ENCODE results near the gene PTPRH. TPM values are rescaled to one million over a fixed set of nuclear protein-coding genes. Genes with fewer than 3 reads are reported as not detected.
A peak's percentile ranks its signal among the peaks of the same experiment; 100 is the strongest.

The PTPRH gene
- total RNA-seq, 1 donor from 2014 or later: 1.0 TPM

- H3K4me1 ChIP-seq (ENCODE audit: insufficient read depth, low read length): peaks cover 2% of the 10 kb centered on the region
- H3K9ac ChIP-seq (ENCODE audit: low read length): no peak overlapping the region
- no peaks in the 10 kb centered on the region for H3K79me2 ChIP-seq (ENCODE audit: insufficient read depth, low read length)
- H3K27me3 ChIP-seq (ENCODE audit: insufficient read depth, low read length): peaks cover 38% of the 10 kb centered on the region
- H4K20me1 ChIP-seq (ENCODE audit: insufficient read depth, low read length): no peaks in the 10 kb centered on the region
- H2AFZ ChIP-seq (ENCODE audit: low read depth, low read length): no peak overlapping the region
- H3K4me2 ChIP-seq (ENCODE audit: low read length): no peak overlapping the region
- Mint-ChIP-seq H3K4me1 (ENCODE audit: low read depth, unreplicated experiment) (peaks cover 2% of the 10 kb centered on the region), H3K27me3 (ENCODE audit: low read depth, unreplicated experiment) (peaks cover 42% of the 10 kb centered on the region), H3K27ac (ENCODE audit: unreplicated experiment) (no peak overlapping the region), H3K4me3 (ENCODE audit: unreplicated experiment) (no peak overlapping the region), H3K36me3 (ENCODE audit: low read depth, unreplicated experiment) (no peaks in the 10 kb centered on the region), H3K9me3 (ENCODE audit: unreplicated experiment) (peaks cover 2% of the 10 kb centered on the region)
- DNase-seq (ENCODE audit: low read depth): no peak
- no peak for TF ChIP-seq EZH2 (IDR thresholded peaks at IDR 0.05; ENCODE audit: insufficient read depth, low read length)
- no peak for TF ChIP-seq CTCF (IDR thresholded peaks at IDR 0.05; ENCODE audit: insufficient read depth, low read depth, low read length)
- no peak for FAIRE-seq
- H3K4me3 ChIP-seq (ENCODE audit: insufficient read depth, low read depth, low read length): no peak overlapping the region
- no peaks in the 10 kb centered on the region for H3K9me3 ChIP-seq (ENCODE audit: insufficient read depth, low read depth, low read length)
- no peak overlapping the region for H3K27ac ChIP-seq (ENCODE audit: low read depth, low read length)
- no peaks in the 10 kb centered on the region for H3K36me3 ChIP-seq (ENCODE audit: insufficient read depth, low read length)
These were observed 63.1 kb downstream of the PTPRH start for GRCh38 chr19:55146078-55146704.

GRCh38 chr19:55145232-55145631 lies 64.1 kb downstream of the PTPRH start:
- FAIRE-seq (no peak), DNase-seq (ENCODE audit: low read depth) (no peak)
- Histone ChIP-seq H4K20me1 (ENCODE audit: insufficient read depth, low read length) (no peaks in the 10 kb centered on the region), H3K27ac (ENCODE audit: low read depth, low read length) (no peak overlapping the region), H3K4me1 (ENCODE audit: insufficient read depth, low read length) (peaks cover 2% of the 10 kb centered on the region), H3K4me2 (ENCODE audit: low read length) (no peak overlapping the region), H3K27me3 (ENCODE audit: insufficient read depth, low read length) (peaks cover 33% of the 10 kb centered on the region), H3K9me3 (ENCODE audit: insufficient read depth, low read depth, low read length) (no peaks in the 10 kb centered on the region), H3K9ac (ENCODE audit: low read length) (no peak overlapping the region), H3K4me3 (ENCODE audit: insufficient read depth, low read depth, low read length) (no peak overlapping the region), H3K36me3 (ENCODE audit: insufficient read depth, low read length) (no peaks in the 10 kb centered on the region), H3K79me2 (ENCODE audit: insufficient read depth, low read length) (no peaks in the 10 kb centered on the region), H2AFZ (ENCODE audit: low read depth, low read length) (no peak overlapping the region)
- no peaks in the 10 kb centered on the region for H3K36me3 Mint-ChIP-seq (ENCODE audit: low read depth, unreplicated experiment)
- peaks cover 2% of the 10 kb centered on the region for H3K4me1 Mint-ChIP-seq (ENCODE audit: low read depth, unreplicated experiment)
- peaks cover 1% of the 10 kb centered on the region for H3K9me3 Mint-ChIP-seq (ENCODE audit: unreplicated experiment)
- no peak overlapping the region for H3K4me3 Mint-ChIP-seq (ENCODE audit: unreplicated experiment)
- no peak overlapping the region for H3K27ac Mint-ChIP-seq (ENCODE audit: unreplicated experiment)
- H3K27me3 Mint-ChIP-seq (ENCODE audit: low read depth, unreplicated experiment): peaks cover 40% of the 10 kb centered on the region
- no peak for TF ChIP-seq CTCF (IDR thresholded peaks at IDR 0.05; ENCODE audit: insufficient read depth, low read depth, low read length)
- no peak for TF ChIP-seq EZH2 (IDR thresholded peaks at IDR 0.05; ENCODE audit: insufficient read depth, low read length)

GRCh38 chr19:55141696-55142095 lies 67.6 kb downstream of the PTPRH start:
- Histone ChIP-seq H3K4me3 (ENCODE audit: insufficient read depth, low read depth, low read length) (no peak overlapping the region), H3K79me2 (ENCODE audit: insufficient read depth, low read length) (no peaks in the 10 kb centered on the region), H3K4me1 (ENCODE audit: insufficient read depth, low read length) (peaks cover under 1% of the 10 kb centered on the region), H3K9me3 (ENCODE audit: insufficient read depth, low read depth, low read length) (no peaks in the 10 kb centered on the region), H3K27me3 (ENCODE audit: insufficient read depth, low read length) (peaks cover 14% of the 10 kb centered on the region), H4K20me1 (ENCODE audit: insufficient read depth, low read length) (no peaks in the 10 kb centered on the region), H2AFZ (ENCODE audit: low read depth, low read length) (peak overlapping the region; percentile 56), H3K9ac (ENCODE audit: low read length) (no peak overlapping the region), H3K36me3 (ENCODE audit: insufficient read depth, low read length) (no peaks in the 10 kb centered on the region), H3K4me2 (ENCODE audit: low read length) (peak overlapping the region; percentile 69), H3K27ac (ENCODE audit: low read depth, low read length) (no peak overlapping the region)
- H3K27ac Mint-ChIP-seq (ENCODE audit: unreplicated experiment): no peak overlapping the region
- FAIRE-seq (no peak), DNase-seq (ENCODE audit: low read depth) (no peak)
- TF ChIP-seq EZH2 (IDR thresholded peaks at IDR 0.05; ENCODE audit: insufficient read depth, low read length): no peak
- TF ChIP-seq CTCF (IDR thresholded peaks at IDR 0.05; ENCODE audit: insufficient read depth, low read depth, low read length): no peak
- H3K9me3 Mint-ChIP-seq (ENCODE audit: unreplicated experiment): no peaks in the 10 kb centered on the region
- H3K4me1 Mint-ChIP-seq (ENCODE audit: low read depth, unreplicated experiment): no peaks in the 10 kb centered on the region
- H3K36me3 Mint-ChIP-seq (ENCODE audit: low read depth, unreplicated experiment): no peaks in the 10 kb centered on the region
- no peak overlapping the region for H3K4me3 Mint-ChIP-seq (ENCODE audit: unreplicated experiment)
- H3K27me3 Mint-ChIP-seq (ENCODE audit: low read depth, unreplicated experiment): peaks cover 29% of the 10 kb centered on the region

All from astrocyte (in vitro differentiated cells and primary cell).